Mesangial cell (primary cell): Measurements from ENCODE around the gene MAPK10. TPM values are rescaled to one million over a fixed set of nuclear protein-coding genes. Genes with fewer than 3 reads are reported as not detected.

Experiments
- total RNA-seq: library from RNA; depleted of rRNA; stranded (reverse); fragments of >200 nt; gene quantifications from 2 replicates; pipeline ENCODE4 v1.2.3, GENCODE V29; 2015

MAPK10 gene
- 2.0 and 7.6 TPM in 2 replicates for total RNA-seq

GRCh38 chr4:86359944-86360478 lies at the start of gene MAPK10:
MAPK10 (minus strand) TSS chr4:86360053.

Other genes with a start within 250 kb of the MAPK10 start
- gene PTPN13, start 234.3 kb upstream of the MAPK10 start, total RNA-seq: 17.1 and 43.5 TPM in 2 replicates